OCI-M2 (cell line): ENCODE data around the gene SLC50A1.

Experiments used
- DNase-seq: peaks from one replicate; lab custom pipeline; 2025; ENCODE audit not compliant: unreplicated experiment; lab: John Stamatoyannopoulos, UW

Gene SLC50A1

DNA sequence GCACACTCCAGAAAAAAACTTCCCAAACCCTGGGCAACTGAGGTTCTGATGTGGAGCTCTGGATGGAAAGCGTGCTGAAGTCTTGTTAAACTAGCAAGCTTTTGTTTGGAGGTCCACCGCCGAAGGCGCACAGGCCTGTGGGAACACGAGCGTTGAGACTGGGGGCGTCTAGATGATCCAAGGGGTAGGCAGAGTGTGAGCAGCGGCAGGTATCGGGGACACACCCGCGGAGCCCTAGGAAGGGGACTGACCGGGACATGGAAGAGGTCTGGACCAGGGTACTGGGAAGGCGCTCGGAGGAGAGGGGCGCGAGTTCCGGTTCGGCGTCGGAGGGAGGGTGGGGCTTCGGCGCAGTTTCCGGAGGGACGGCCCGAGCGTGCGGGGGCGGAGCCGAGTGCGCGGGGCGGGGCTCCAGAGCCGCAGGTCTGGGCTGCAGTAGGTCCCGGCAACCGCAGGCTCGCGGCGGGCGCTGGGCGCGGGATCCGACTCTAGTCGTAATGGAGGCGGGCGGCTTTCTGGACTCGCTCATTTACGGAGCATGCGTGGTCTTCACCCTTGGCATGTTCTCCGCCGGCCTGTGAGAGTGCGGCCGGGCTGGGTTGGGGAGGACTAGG lies at the start of gene SLC50A1:
Gene SLC50A1, plus strand, starts transcription at position 438 of the 614 bp plus-strand sequence. Its CDS starts 60 bp downstream, at position 498.
- peak; percentile 76 for DNase-seq

DNA sequence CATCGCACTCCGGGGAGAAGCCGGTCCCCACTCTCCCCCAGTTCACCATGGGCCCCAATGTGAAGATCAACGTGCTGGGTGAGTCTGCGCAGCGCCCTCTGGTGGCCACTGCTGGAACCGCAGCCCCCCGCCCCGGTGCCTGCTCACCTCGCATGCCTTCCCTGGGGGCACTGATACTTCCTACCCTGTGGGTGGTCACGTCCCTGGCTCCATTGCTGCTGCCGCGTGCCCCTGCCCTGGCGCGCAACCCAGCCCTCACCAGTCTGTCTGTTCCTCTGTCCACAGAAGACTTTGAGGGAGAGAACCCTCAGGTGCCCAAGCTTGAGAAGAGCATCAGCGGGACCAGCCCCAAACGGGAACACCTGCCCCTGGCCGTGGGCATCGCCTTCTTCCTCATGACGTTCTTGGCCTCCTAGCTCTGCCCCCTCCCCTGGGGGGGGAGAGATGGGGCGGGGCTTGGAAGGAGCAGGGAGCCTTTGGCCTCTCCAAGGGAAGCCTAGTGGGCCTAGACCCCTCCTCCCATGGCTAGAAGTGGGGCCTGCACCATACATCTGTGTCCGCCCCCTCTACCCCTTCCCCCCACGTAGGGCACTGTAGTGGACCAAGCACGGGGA lies 49.4 kb upstream of the SLC50A1 start:
- DNase-seq = peak; percentile 39

DNA sequence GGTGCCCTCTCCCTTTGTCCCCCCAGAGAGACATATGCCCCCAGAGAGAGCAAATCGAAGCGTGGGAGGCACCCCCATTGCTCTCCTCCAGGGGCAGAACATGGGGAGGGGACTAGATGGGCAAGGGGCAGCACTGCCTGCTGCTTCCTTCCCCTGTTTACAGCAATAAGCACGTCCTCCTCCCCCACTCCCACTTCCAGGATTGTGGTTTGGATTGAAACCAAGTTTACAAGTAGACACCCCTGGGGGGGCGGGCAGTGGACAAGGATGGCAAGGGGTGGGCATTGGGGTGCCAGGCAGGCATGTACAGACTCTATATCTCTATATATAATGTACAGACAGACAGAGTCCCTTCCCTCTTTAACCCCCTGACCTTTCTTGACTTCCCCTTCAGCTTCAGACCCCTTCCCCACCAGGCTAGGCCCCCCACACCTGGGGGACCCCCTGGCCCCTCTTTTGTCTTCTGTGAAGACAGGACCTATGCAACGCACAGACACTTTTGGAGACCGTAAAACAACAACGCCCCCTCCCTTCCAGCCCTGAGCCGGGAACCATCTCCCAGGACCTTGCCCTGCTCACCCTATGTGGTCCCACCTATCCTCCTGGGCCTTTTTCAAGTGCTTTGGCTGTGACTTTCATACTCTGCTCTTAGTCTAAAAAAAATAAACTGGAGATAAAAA lies 48.7 kb upstream of the SLC50A1 start:
- no peak for DNase-seq

DNA sequence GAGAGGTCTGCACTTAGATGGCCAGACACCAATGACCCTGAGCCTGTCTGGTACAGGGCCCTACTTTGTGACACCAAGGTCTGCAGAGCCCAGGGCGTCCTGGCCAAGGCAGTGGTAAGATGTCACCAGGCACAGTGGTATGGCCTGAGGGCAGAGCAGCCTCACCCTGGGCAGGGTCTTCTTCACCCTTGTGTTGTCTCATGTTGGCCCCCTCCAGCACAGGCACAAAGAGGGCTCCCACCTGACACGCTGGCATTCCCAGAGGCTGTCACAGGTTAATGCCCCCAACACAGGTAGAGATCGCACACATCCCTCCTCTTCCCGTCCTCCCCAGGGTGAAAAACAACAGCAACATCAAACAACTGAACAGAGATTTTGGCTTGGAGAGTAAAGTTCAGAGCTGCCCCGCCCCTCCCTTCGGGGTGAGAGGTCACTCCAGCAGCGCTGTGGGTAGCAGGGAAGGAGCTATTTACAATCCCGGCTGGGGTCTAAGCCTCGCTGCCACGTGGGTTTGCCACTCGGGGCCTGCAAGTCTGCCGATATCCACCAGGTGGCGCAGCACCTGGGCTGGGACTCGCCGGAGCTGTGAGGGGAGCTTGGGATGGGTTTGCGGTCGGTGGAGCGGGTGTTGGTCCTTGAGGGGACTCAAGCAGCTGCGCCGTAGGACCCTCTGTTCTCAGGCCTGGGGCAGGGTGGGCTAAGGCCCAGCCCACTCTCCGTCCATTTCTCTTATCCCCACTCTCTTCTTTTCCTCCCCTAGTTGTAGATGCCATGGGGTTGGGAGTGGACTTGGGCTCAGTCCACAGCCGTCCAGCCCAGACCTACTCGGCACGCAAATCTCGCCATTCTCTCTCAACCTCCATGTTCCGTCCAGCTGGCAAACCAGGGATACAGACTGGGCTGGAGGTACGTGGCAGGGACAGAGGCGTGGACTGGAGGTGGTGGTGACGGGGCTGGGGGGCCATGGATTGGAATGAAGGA lies 44.3 kb upstream of the SLC50A1 start:
- peak; percentile 22 for DNase-seq

GRCh38 chr1:155092131-155092530 lies 43.5 kb upstream of the SLC50A1 start:
- no peak for DNase-seq

DNA sequence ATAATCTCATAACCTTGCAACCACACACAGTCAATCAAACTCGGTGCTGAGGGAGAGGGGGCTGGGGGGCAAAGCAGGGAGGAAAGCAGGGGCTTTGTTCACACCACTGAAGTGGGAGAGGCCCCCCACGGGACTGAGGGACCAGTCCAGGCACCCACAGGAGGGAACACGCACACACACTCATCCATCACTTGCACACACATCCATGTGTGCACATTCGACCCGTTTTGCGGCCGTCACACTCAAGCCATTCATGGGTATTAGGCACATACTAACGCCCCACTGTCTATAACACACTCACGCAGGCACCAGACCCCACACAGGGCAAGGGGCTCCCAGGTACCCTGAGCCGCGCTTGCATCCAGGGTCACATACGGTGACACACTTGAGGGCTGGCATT lies 43.0 kb upstream of the SLC50A1 start:
- no peak for DNase-seq

DNA sequence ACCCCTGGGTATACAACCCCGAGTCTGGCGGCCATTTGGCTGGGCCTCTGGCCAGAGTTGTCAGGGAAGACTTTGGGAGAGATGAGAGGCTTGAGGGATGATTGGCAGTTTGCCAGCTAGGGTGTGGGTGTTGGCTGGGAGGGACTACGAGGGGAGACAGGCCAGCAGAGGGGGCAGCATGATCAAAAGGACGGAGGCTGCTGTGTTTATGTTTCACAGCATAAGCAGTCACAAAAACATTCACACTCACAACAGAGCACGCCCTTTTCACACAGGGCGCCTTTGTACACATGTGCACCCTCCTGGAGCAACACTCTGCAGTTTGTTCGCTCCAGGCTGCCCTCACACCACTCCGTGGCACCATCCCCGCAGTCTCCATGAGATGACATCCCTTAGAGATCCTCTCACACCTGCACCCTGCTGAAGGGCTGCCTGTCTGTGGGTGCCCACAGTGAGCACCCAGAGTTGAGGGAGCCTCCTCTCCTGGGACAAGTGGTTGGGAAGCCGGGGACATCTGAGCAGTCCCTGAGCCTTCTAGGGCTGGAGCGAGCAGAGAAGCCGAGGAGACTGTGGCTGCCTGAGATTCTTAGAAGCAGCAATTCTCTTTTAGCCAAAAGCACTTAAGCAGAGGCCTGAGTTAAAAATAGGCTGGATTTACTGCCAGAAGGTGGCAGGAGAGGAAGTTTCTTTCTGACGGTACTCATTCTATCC lies 41.6 kb upstream of the SLC50A1 start:
- no peak for DNase-seq

- DNase-seq = no peak
Measured at GRCh38 chr1:155094622-155094948, 41.1 kb upstream of the SLC50A1 start.

- DNase-seq = no peak
Measured at GRCh38 chr1:155099331-155099730, 36.3 kb upstream of the SLC50A1 start.

GRCh38 chr1:155103325-155103724 lies 32.3 kb upstream of the SLC50A1 start:
- DNase-seq = no peak

DNA sequence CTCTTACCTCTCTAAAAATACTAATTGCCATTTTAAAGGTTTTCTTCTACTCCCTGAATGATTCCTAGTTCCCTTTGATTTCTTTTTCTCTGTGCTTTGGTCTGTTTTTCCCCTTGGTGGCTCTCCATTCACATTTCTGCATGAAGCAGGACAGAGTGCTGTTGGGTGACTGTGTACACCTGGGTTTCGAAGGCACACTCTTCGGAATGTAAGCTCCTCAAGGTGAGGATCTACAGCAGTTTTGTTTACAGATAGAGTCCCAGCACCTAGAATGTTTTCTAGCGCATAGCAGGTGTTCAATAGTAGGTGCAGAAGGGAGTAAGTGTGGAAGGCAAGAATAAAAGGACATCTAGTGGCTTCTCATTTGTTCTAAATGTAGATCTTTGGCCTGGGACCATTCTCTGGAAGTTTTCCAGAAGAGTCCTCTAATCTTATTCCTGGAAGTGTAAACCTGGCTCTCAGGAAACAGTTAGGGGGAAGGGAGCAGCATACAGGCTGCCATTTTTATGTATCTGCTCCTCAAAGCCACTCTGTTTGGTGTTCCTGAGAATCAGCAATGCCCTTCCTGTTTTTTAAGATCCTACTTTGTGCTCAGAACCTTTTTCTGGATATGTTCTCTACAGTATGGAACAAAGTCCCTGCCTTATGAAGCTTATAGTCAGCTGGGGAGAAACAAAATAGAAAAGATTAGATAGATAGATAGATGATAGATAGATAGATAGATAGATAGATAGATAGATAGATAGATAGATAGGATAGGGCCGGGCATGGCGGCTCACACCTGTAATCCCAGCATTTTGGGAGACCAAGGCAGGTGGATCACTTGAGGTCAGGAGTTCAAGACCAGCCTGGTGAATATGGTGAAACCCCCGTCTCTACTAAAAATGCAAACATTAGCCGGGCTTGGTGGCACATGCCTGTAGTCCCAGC lies 30.8 kb upstream of the SLC50A1 start:
- DNase-seq = no peak

DNA sequence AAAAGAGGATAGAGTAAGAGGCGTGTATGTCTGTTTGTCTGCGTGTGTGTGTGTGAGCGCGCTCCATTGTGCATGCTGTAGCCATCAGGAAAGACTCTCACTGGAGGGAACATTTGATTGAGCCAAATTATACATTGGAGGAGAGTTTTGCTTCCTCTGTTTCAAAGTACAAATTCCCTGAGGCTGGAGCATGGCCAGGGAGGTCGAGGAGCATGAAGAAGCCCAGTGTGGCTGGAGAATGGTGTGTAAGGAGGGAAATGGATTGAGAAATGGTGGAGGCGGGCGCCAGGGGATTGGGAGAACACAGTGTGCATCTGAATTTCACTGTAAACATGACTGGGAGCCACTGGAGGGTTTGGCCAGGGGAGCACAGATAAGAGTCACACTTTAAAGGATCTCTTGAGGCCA lies 30.0 kb upstream of the SLC50A1 start:
- DNase-seq = no peak

DNA sequence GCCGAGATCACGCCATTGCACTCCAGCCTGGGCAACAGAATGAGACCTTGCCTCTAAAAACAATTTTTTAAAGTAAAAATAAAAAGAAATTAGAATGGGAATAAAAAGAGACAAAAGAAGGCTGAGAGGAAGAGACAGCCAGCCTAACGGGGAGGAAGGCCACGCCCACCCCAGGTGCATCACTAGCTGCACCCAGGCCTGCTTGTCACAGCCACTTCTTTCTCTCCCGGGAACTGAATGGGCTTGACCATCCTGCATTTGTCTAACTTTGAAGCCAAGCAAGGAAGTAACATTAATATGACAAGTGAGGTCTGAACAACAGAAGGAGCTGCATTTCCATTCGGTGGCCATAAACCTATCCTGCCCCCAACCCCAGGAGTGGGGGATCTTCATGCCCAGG lies 28.8 kb upstream of the SLC50A1 start:
- no peak for DNase-seq

- no peak for DNase-seq
Measured at GRCh38 chr1:155107309-155108264, 28.1 kb upstream of the SLC50A1 start.

DNA sequence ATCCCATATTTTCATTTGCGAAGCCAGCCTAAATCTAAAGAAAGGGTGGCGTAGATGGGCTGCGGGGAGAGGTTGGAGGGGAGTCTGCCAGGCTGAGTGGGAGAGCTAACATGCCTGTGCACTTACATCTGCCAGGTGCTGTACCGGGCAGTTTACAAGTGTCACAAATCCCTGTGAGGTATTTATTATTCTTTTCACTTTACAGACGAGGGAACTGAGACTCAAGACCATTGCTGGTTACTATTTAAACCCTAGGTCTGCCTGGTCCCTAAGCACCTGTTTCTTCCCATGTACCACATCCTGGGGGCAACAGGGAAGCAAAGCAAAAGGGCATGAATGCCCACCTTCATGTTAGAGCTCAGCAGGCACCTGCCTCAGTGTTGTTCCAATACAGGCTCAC lies 27.4 kb upstream of the SLC50A1 start:
- no peak for DNase-seq

- DNase-seq = no peak
Measured at GRCh38 chr1:155110381-155110780, 25.3 kb upstream of the SLC50A1 start.

- DNase-seq = no peak
Measured at GRCh38 chr1:155110826-155111225, 24.8 kb upstream of the SLC50A1 start.

DNA sequence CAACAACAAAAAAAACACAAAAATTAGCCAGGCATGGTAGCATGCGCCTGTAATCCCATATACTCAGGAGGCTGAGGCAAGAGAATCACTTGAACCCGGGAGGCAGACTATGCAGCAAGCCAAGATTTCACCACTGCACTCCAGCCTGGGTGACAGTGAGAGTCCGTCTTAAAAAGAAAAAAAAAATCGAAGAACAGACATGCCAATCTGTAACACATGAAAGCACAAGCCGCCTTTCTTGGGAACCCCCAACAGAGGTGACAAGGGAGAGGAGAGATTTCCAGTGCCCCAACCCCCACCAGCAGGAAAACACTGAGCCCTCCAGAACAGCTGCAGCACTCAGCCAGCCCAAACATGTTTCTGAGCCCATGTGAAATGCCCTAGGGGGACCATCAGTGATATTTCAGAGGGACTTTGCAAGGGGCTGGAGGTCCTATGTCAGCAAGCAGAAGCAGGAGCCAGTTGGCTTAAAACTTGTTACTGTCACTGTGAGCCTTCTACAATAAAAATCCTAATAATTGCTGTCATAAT lies 22.1 kb upstream of the SLC50A1 start:
- no peak for DNase-seq
